ENCODE measurements around the gene DTL.

DNA sequence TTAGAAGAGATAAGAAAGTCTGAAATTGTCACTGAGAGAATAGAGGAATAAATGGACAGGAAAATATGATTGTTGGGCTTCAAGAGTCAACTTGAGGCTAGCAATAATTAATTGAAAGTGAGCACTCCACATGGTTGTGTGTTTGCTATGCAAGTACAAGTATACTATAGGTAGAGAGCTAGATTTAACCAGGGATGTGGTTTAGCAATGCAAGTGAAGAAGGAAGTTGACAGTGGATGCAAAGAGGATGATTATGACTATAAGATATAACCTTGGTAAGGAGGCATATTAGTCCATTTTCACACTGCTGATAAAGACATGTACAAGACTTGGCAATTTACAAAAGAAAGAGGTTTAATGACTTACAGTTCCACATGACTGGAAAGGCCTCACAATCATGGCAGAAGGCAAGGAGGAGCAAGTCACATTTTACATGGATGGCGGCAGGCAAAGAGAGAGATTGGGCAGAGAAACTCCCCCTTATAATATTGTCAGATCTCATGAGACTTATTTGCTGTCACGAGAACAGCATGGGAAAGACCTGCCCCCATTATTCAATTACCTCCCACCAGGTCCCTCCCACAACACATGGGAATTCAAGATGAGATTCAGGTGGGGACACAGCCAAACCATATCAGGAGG is 47.3 kb downstream of the DTL start:
- TF ChIP-seq GATA2 (CRISPR knock-in tag; IDR thresholded peaks at IDR 0.05) = no peak
- TF ChIP-seq, protein P1, sequence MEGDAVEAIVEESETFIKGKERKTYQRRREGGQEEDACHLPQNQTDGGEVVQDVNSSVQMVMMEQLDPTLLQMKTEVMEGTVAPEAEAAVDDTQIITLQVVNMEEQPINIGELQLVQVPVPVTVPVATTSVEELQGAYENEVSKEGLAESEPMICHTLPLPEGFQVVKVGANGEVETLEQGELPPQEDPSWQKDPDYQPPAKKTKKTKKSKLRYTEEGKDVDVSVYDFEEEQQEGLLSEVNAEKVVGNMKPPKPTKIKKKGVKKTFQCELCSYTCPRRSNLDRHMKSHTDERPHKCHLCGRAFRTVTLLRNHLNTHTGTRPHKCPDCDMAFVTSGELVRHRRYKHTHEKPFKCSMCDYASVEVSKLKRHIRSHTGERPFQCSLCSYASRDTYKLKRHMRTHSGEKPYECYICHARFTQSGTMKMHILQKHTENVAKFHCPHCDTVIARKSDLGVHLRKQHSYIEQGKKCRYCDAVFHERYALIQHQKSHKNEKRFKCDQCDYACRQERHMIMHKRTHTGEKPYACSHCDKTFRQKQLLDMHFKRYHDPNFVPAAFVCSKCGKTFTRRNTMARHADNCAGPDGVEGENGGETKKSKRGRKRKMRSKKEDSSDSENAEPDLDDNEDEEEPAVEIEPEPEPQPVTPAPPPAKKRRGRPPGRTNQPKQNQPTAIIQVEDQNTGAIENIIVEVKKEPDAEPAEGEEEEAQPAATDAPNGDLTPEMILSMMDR (IDR thresholded peaks at IDR 0.05) = no peak
- no peak for TF ChIP-seq RXRA (IDR thresholded peaks at IDR 0.05; ENCODE audit: borderline replicate concordance, low read depth)
- TF ChIP-seq EP300 (IDR thresholded peaks at IDR 0.05; ENCODE audit: borderline replicate concordance in 1 of 2, low read depth in 1 of 2, low read length in 1 of 2) = no peak
- no peak for TF ChIP-seq CHD2 (IDR thresholded peaks at IDR 0.05; ENCODE audit: low read length, partially characterized antibody)

Data from SK-N-SH (cell line).